ENCODE data around the gene FGF12. TPM values are rescaled to one million over a fixed set of nuclear protein-coding genes. Genes with fewer than 3 reads are reported as not detected.

Gene FGF12
- total and polyA plus RNA-seq, 11 donors, result 21.8 to 420 (median 265) TPM

- intact Hi-C loops (cut with DNase I), result no loop called here
- ATAC-seq (peak in 1 of 4 donors; percentile 51), DNase-seq (no peak)
- H3K36me3 ChIP-seq, result no peaks in the 10 kb centered on the region
- H3K4me3 ChIP-seq, result no peak overlapping the region
- no peak for TF ChIP-seq POLR2A (IDR thresholded peaks at IDR 0.05)
- TF ChIP-seq, protein P1, sequence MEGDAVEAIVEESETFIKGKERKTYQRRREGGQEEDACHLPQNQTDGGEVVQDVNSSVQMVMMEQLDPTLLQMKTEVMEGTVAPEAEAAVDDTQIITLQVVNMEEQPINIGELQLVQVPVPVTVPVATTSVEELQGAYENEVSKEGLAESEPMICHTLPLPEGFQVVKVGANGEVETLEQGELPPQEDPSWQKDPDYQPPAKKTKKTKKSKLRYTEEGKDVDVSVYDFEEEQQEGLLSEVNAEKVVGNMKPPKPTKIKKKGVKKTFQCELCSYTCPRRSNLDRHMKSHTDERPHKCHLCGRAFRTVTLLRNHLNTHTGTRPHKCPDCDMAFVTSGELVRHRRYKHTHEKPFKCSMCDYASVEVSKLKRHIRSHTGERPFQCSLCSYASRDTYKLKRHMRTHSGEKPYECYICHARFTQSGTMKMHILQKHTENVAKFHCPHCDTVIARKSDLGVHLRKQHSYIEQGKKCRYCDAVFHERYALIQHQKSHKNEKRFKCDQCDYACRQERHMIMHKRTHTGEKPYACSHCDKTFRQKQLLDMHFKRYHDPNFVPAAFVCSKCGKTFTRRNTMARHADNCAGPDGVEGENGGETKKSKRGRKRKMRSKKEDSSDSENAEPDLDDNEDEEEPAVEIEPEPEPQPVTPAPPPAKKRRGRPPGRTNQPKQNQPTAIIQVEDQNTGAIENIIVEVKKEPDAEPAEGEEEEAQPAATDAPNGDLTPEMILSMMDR (IDR thresholded peaks at IDR 0.05), result no peak
- H3K27ac ChIP-seq, result no peak overlapping the region
- 29 to 50% (median 41%) methylated on average over 1 of the region's 1 CpG for WGBS, 4 donors
- H3K27me3 ChIP-seq, result no peaks in the 10 kb centered on the region
- peaks cover 0 to 6% (median 0%) of the 10 kb centered on the region in 12 donors for H3K4me1 ChIP-seq
- H3K9me3 ChIP-seq, result peaks cover 0 to 4% (median 0%) of the 10 kb centered on the region in 12 donors
These were observed 480.3 kb downstream of the FGF12 start for GRCh38 chr3:192246847-192247559.

DNA sequence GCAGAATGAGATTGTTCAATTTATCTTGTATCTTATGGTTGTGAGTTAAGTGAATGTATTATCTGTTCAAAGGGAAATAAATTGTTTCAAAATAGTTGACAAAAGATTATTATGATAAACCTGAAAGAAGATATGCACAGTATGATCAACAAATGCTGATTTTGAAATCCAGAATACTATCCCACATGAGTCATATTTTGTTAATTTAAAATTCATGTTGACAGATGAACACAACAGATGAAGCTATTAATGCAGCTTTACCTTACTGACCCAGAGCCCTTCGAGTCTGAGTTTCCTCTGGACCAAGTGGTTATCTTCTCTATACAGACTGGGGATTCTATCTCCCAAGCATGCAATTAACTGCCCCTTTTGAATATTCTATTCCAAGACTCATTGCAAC lies 482.8 kb downstream of the FGF12 start:
- intact Hi-C loops (cut with DNase I), result no loop called here
- H3K9me3 ChIP-seq, result peaks cover 0 to 4% (median 0%) of the 10 kb centered on the region in 12 donors
- no peak overlapping the region for H3K4me3 ChIP-seq
- H3K27ac ChIP-seq, result no peak overlapping the region
- no peaks in the 10 kb centered on the region for H3K27me3 ChIP-seq
- ATAC-seq, result no peak
- WGBS, 4 donors, result 55 to 81% (median 62%) methylated on average over 1 of the region's 1 CpG
- DNase-seq, result no peak
- no peaks in the 10 kb centered on the region for H3K36me3 ChIP-seq
- TF ChIP-seq POLR2A (IDR thresholded peaks at IDR 0.05), result no peak
- TF ChIP-seq, protein P1 (IDR thresholded peaks at IDR 0.05), result no peak
- H3K4me1 ChIP-seq, result peaks cover 0 to 6% (median 0%) of the 10 kb centered on the region in 12 donors

- DNase-seq (no peak), ATAC-seq (no peak)
- 74 to 79% (median 77%) methylated on average over 1 of the region's 1 CpG for WGBS, 4 donors
- Histone ChIP-seq H3K27ac (no peak overlapping the region), H3K36me3 (no peaks in the 10 kb centered on the region), H3K4me3 (no peak overlapping the region), H3K9me3 (peaks cover 0 to 4% (median 0%) of the 10 kb centered on the region in 12 donors), H3K27me3 (no peaks in the 10 kb centered on the region), H3K4me1 (no peaks in the 10 kb centered on the region)
- no peak for TF ChIP-seq POLR2A (IDR thresholded peaks at IDR 0.05)
- TF ChIP-seq, protein P1 (IDR thresholded peaks at IDR 0.05), result no peak
- intact Hi-C loops (cut with DNase I), result loop anchor here in 1 of 10 donors (10.0 kb wide), 1 partner anchor 825 kb away; no protein-coding TSS in a partner anchor
These were observed 487.4 kb downstream of the FGF12 start for GRCh38 chr3:192239956-192240355.

- Histone ChIP-seq H3K36me3 (no peaks in the 10 kb centered on the region), H3K27me3 (no peaks in the 10 kb centered on the region), H3K4me3 (no peak overlapping the region), H3K9me3 (peaks cover 0 to 4% (median 0%) of the 10 kb centered on the region in 12 donors), H3K27ac (no peak overlapping the region), H3K4me1 (no peaks in the 10 kb centered on the region)
- TF ChIP-seq, protein P1 (IDR thresholded peaks at IDR 0.05), result no peak
- no peak for TF ChIP-seq POLR2A (IDR thresholded peaks at IDR 0.05)
- DNase-seq (peak in 1 of 5 donors; percentile 51), ATAC-seq (peak in 2 of 4 donors; percentile 20 to 61)
- 55 to 80% (median 70%) methylated on average over 4 of the region's 4 CpGs for WGBS, 4 donors
- intact Hi-C loops (cut with DNase I), result loop anchor here in 1 of 10 donors (10.0 kb wide), 1 partner anchor 827 kb away; no protein-coding TSS in a partner anchor
These were observed 489.2 kb downstream of the FGF12 start for GRCh38 chr3:192237992-192238608.
